Thoracic aorta (tissue), 2 donors: Measurements from ENCODE around the gene SRI. TPM values are rescaled to one million over a fixed set of nuclear protein-coding genes. Genes with fewer than 3 reads are reported as not detected.

Source experiments
- ATAC-seq: fragments of 150-250 bp; one replicate; pipeline ENCODE4 v1.8.0; 2017; ENCODE audit warnings: low read depth; ENCODE audit not compliant: insufficient number of reproducible peaks, low FRiP score
- DNase-seq: peaks from one replicate; pipeline ENCODE4 v3.0.0-alpha.2; 2020; ENCODE audit warnings: low spot score
- H3K27ac ChIP-seq, 2 donors: fragments of 200-600 bp; sonication (generic); 1 replicate in 1 of 2; 2 replicates in 1 of 2; pipeline ENCODE4 v1.5.1; 2016; ENCODE audit warnings: mild to moderate bottlenecking in 2 of 2, moderate library complexity in 2 of 2
- H3K27me3 ChIP-seq: fragments of 200-600 bp; sonication (generic); replicated peaks from 2 replicates; pipeline ENCODE4 v1.6.0; 2016; ENCODE audit warnings: mild to moderate bottlenecking; ENCODE audit not compliant: insufficient read depth
- H3K36me3 ChIP-seq: fragments of 200-600 bp; sonication (generic); one replicate; pipeline ENCODE4 v1.5.1; 2016
- H3K4me1 ChIP-seq, 2 donors: fragments of 200-600 bp; sonication (generic); 1 replicate in 1 of 2; 2 replicates in 1 of 2; pipeline versions ENCODE4 v1.5.1 to v1.6.0; 2016; ENCODE audit warnings: low read depth in 2 of 2, mild to moderate bottlenecking in 1 of 2; ENCODE audit not compliant: control insufficient read depth in 1 of 2
- H3K4me3 ChIP-seq: fragments of 200-600 bp; sonication (generic); 2 replicates; pipeline ENCODE4 v1.5.1; 2016; ENCODE audit warnings: mild to moderate bottlenecking
- H3K9me3 ChIP-seq: fragments of 200-600 bp; sonication (generic); 2 replicates; pipeline ENCODE4 v1.5.1; 2016
- CTCF ChIP-seq: fragments of 200-600 bp; sonication (generic); IDR thresholded peaks from one replicate; pipeline ENCODE4 v1.5.1; 2019; ENCODE audit warnings: antibody characterized with exemption
- total RNA-seq, 2 donors: library from RNA; depleted of rRNA; stranded (reverse); fragments of >200 nt; gene quantifications; one replicate each; pipeline versions ENCODE4 v1.1.0 to v1.2.3, GENCODE V29; 2016

SRI gene
- total RNA-seq, 2 donors from 2014 or later = 70.7 to 85.2 TPM

- H3K9me3 ChIP-seq = no peaks in the 10 kb centered on the region
- no peaks in the 10 kb centered on the region for H3K36me3 ChIP-seq
- ATAC-seq (no peak), DNase-seq (no peak)
- H3K4me3 ChIP-seq = no peak overlapping the region
- peaks cover 7 to 12% of the 10 kb centered on the region in 2 donors for H3K4me1 ChIP-seq
- no peak overlapping the region for H3K27ac ChIP-seq
- TF ChIP-seq CTCF = no peak
- H3K27me3 ChIP-seq = no peaks in the 10 kb centered on the region
These were observed 34.2 kb downstream of the SRI start for GRCh38 chr7:88185650-88186049.

- Histone ChIP-seq H3K4me3 (no peak overlapping the region), H3K27ac (peak overlapping the region in 1 of 2 donors; percentile 34), H3K9me3 (no peaks in the 10 kb centered on the region), H3K4me1 (peaks cover 7 to 12% of the 10 kb centered on the region in 2 donors), H3K27me3 (no peaks in the 10 kb centered on the region), H3K36me3 (no peaks in the 10 kb centered on the region)
- ATAC-seq (no peak), DNase-seq (no peak)
- TF ChIP-seq CTCF = no peak
These were observed 35.0 kb downstream of the SRI start for GRCh38 chr7:88184848-88185304.

- DNase-seq (no peak), ATAC-seq (no peak)
- H3K27ac ChIP-seq = no peak overlapping the region
- TF ChIP-seq CTCF = no peak
- H3K36me3 ChIP-seq = no peaks in the 10 kb centered on the region
- no peak overlapping the region for H3K4me3 ChIP-seq
- no peaks in the 10 kb centered on the region for H3K27me3 ChIP-seq
- peaks cover 7 to 12% of the 10 kb centered on the region in 2 donors for H3K4me1 ChIP-seq
- H3K9me3 ChIP-seq = no peaks in the 10 kb centered on the region
These were observed 36.8 kb downstream of the SRI start for GRCh38 chr7:88183051-88183450.

GRCh38 chr7:88176190-88176589, 43.6 kb downstream of the SRI start:
- Histone ChIP-seq H3K27me3 (no peaks in the 10 kb centered on the region), H3K4me3 (no peak overlapping the region), H3K27ac (no peak overlapping the region), H3K4me1 (no peaks in the 10 kb centered on the region), H3K36me3 (no peaks in the 10 kb centered on the region), H3K9me3 (no peaks in the 10 kb centered on the region)
- no peak for DNase-seq
- ATAC-seq = no peak
- no peak for TF ChIP-seq CTCF

GRCh38 chr7:88172842-88173241, 47.0 kb downstream of the SRI start:
- H3K4me1 ChIP-seq = peaks cover 0 to 5% of the 10 kb centered on the region in 2 donors
- DNase-seq = no peak
- no peaks in the 10 kb centered on the region for H3K27me3 ChIP-seq
- no peak overlapping the region for H3K4me3 ChIP-seq
- ATAC-seq = no peak
- no peaks in the 10 kb centered on the region for H3K36me3 ChIP-seq
- H3K27ac ChIP-seq = no peak overlapping the region
- TF ChIP-seq CTCF = no peak
- no peaks in the 10 kb centered on the region for H3K9me3 ChIP-seq
